Common myeloid progenitor, CD34-positive (primary cell): ENCODE data around the gene ADAMTS17.
A peak's percentile ranks its signal among the peaks of the same experiment; 100 is the strongest.

Source experiments
- CTCF ChIA-PET: fragments of 350-600 bp; sonication (Branson Sonifier 250); formaldehyde crosslinking; loops from one replicate; lab custom pipeline; 2021; ENCODE audit warnings: antibody characterized with exemption; lab: Charles Lee
- POLR2A ChIA-PET: fragments of 350-600 bp; sonication (Branson Sonifier 250); formaldehyde crosslinking; loops from one replicate; lab custom pipeline; 2021; ENCODE audit warnings: antibody characterized with exemption; lab: Charles Lee
- DNase-seq, 3 donors: peaks; one replicate each; pipeline versions ENCODE4 v3.0.0 to v3.0.0-alpha.2; 2013
- H3K27ac ChIP-seq, 2 experiments: 1 replicate in 1 of 2; 2 replicates in 1 of 2; pipeline ENCODE4 v1.7.0; 2013; ENCODE audit warnings: inconsistent platforms in 2 of 2, low read length in 2 of 2, mild to moderate bottlenecking in 2 of 2, low read depth in 1 of 2, moderate library complexity in 1 of 2; ENCODE audit not compliant: severe bottlenecking in 2 of 2, insufficient read depth in 1 of 2, poor library complexity in 1 of 2
- H3K27me3 ChIP-seq, 5 experiments: replicated peaks in 2 of 5; 1 replicate in 3 of 5; 2 replicates in 2 of 5; pipeline versions ENCODE4 v1.6.1 to v1.7.0; 2013; ENCODE audit warnings: low read length in 4 of 5, mild to moderate bottlenecking in 2 of 5, moderate library complexity in 2 of 5, inconsistent platforms in 1 of 5; ENCODE audit not compliant: insufficient read depth in 5 of 5, control insufficient read depth in 4 of 5
- H3K36me3 ChIP-seq, 4 experiments: 1 replicate in 2 of 4; 2 replicates in 2 of 4; pipeline versions ENCODE4 v1.6.1 to v1.7.0; 2013; ENCODE audit warnings: low read length in 3 of 4, control low read depth in 1 of 4, mild to moderate bottlenecking in 1 of 4; ENCODE audit not compliant: control insufficient read depth in 4 of 4, insufficient read depth in 4 of 4
- H3K4me1 ChIP-seq, 4 experiments: 1 replicate in 3 of 4; 2 replicates in 1 of 4; pipeline versions ENCODE4 v1.6.1 to v1.7.1; 2013; ENCODE audit warnings: low read length in 3 of 4, mild to moderate bottlenecking in 3 of 4, control low read depth in 1 of 4, inconsistent platforms in 1 of 4, moderate library complexity in 1 of 4; ENCODE audit not compliant: control insufficient read depth in 4 of 4, insufficient read depth in 4 of 4; ENCODE audit errors: control extremely low read depth in 1 of 4
- H3K4me3 ChIP-seq, 7 experiments: 1 replicate in 4 of 7; 2 replicates in 3 of 7; pipeline versions ENCODE4 v1.5.1 to v1.7.0; 2013; ENCODE audit warnings: mild to moderate bottlenecking in 7 of 7, low read length in 6 of 7, moderate library complexity in 6 of 7, inconsistent platforms in 2 of 7, low read depth in 2 of 7, control low read depth in 1 of 7; ENCODE audit not compliant: insufficient read depth in 4 of 7, control insufficient read depth in 1 of 7; ENCODE audit errors: extremely low read depth in 1 of 7
- H3K9me3 ChIP-seq, 5 experiments: 1 replicate in 4 of 5; 2 replicates in 1 of 5; pipeline versions ENCODE4 v1.6.1 to v1.7.1; 2013; ENCODE audit warnings: low read length in 4 of 5, mild to moderate bottlenecking in 2 of 5, inconsistent platforms in 1 of 5, low read depth in 1 of 5, moderate library complexity in 1 of 5; ENCODE audit not compliant: control insufficient read depth in 4 of 5, insufficient read depth in 2 of 5; ENCODE audit errors: control extremely low read depth in 1 of 5
- WGBS: methylation state at CpG from one replicate; pipeline ENCODE4 v1.1.5; 2013; ENCODE audit not compliant: insufficient coverage; 5-methylcytosine and 5-hydroxymethylcytosine counted together

Gene ADAMTS17

DNA sequence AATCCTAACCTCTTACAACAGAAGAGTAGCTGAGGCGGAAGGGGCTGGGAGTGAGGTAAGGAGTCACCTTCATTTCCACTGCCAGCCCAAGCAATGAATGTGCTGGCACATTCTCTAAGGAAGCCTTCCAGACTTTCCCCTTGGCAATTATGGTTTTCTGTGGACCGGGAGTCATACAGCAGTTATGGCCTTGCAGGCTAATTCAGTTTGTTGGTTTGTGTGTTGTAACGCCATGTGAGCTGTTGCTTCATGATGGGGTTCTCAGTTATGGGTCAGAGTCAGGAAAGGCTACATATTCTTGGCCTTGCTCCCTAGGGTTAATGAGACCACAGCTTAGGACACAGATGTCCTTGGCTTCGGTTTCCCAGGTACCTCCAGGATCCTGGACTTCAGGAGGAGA, 137.0 kb downstream of the ADAMTS17 start:
- H3K36me3 ChIP-seq = no peaks in the 10 kb centered on the region
- H3K27ac ChIP-seq = no peak overlapping the region
- H3K9me3 ChIP-seq = peaks cover 0 to 7% (median 1%) of the 10 kb centered on the region in 5 experiments
- no peaks in the 10 kb centered on the region for H3K27me3 ChIP-seq
- CTCF ChIA-PET = no interaction called here
- 100% methylated on average over 4 of the region's 4 CpGs for WGBS
- DNase-seq = no peak
- H3K4me3 ChIP-seq = no peak overlapping the region
- POLR2A ChIA-PET = no interaction called here
- H3K4me1 ChIP-seq = peaks cover 0 to 18% (median 3%) of the 10 kb centered on the region in 4 experiments

DNA sequence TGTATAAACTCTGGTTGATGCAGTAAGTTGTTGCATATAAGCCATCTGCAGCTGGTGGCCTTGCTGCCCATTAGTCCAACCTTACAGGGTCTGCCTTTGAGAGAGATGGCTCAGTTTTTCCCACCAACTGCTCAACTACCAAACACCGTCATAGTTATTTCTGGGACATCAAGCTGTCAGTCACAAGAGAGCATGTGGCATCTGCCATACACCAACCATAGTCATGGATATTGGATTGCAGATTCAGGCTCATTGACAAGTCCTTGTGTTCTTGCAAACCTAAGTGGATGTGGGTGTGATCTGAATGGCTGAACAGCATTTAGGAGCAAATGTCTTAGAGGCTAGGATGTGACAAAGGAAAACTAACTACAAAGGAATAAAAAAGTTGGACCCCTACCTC, 137.6 kb downstream of the ADAMTS17 start:
- no peak overlapping the region for H3K4me3 ChIP-seq
- WGBS = no CpG with 5 or more reads among the region's 1 CpG
- CTCF ChIA-PET = no interaction called here
- peaks cover 0 to 18% (median 3%) of the 10 kb centered on the region in 4 experiments for H3K4me1 ChIP-seq
- DNase-seq = no peak
- H3K27ac ChIP-seq = no peak overlapping the region
- POLR2A ChIA-PET = no interaction called here
- peaks cover 0 to 1% (median 0%) of the 10 kb centered on the region in 5 experiments for H3K27me3 ChIP-seq
- peaks cover 0 to 7% (median 1%) of the 10 kb centered on the region in 5 experiments for H3K9me3 ChIP-seq
- H3K36me3 ChIP-seq = no peaks in the 10 kb centered on the region

- H3K9me3 ChIP-seq = peaks cover 0 to 7% (median 1%) of the 10 kb centered on the region in 5 experiments
- 68% methylated on average over 4 of the region's 5 CpGs for WGBS
- no peak for DNase-seq
- H3K27ac ChIP-seq = no peak overlapping the region
- POLR2A ChIA-PET = no interaction called here
- no peaks in the 10 kb centered on the region for H3K36me3 ChIP-seq
- CTCF ChIA-PET = no interaction called here
- H3K27me3 ChIP-seq = peaks cover 0 to 2% (median 0%) of the 10 kb centered on the region in 5 experiments
- H3K4me1 ChIP-seq = peaks cover 0 to 18% (median 3%) of the 10 kb centered on the region in 4 experiments
- H3K4me3 ChIP-seq = no peak overlapping the region
Observed at GRCh38 chr15:100202309-100202960, 139.3 kb downstream of the ADAMTS17 start.

- Histone ChIP-seq H3K27me3 (peaks cover 0 to 2% (median 0%) of the 10 kb centered on the region in 5 experiments), H3K4me1 (peaks cover 0 to 18% (median 3%) of the 10 kb centered on the region in 4 experiments), H3K9me3 (peaks cover 0 to 7% (median 1%) of the 10 kb centered on the region in 5 experiments), H3K27ac (no peak overlapping the region), H3K36me3 (no peaks in the 10 kb centered on the region), H3K4me3 (no peak overlapping the region)
- peak in 2 of 3 donors; percentile 7 to 17 for DNase-seq
- ChIA-PET POLR2A (interaction anchor here (0.6 kb wide), 1 partner anchor 24 kb away, joined by 7 read pairs; no protein-coding TSS in a partner anchor), CTCF (no interaction called here)
- 70% methylated on average over 6 of the region's 18 CpGs for WGBS
Observed at GRCh38 chr15:100201376-100202280, 140.1 kb downstream of the ADAMTS17 start.

DNA sequence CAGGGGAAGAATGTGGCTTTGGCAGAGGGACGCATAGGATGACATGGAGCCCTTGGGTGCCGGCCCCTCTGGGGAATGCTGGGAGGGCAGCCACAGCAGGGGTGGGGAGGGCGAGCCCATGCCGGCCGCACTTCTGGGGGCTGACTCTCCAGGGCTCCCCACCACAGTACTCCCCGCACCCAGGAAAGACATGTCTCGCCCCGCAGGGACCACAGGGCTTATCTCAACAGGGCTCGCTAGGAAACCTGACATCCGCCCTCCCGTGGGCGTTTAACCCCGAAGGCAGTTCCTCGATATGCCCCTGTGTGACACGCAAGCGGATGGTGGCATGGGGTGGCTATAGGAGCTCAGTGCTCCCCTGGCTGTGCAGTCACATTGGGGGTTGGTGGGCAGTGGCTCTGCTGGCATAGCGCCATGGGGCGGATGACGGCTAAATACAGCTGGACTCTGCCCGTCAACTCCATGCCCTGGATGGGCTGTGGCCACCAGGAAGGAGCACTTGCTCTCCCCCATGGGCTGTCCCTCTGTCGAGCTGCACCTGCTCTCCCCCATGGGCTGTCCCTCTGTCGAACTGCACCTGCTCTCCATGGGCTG, 141.4 kb downstream of the ADAMTS17 start:
- Histone ChIP-seq H3K9me3 (peaks cover 0 to 7% (median 1%) of the 10 kb centered on the region in 5 experiments), H3K36me3 (no peaks in the 10 kb centered on the region), H3K27ac (no peak overlapping the region), H3K4me1 (peaks cover 0 to 18% (median 3%) of the 10 kb centered on the region in 4 experiments), H3K4me3 (no peak overlapping the region), H3K27me3 (peaks cover 0 to 6% (median 0%) of the 10 kb centered on the region in 5 experiments)
- CTCF ChIA-PET = no interaction called here
- POLR2A ChIA-PET = interaction anchor here (0.6 kb wide), 1 partner anchor 25 kb away, joined by 7 read pairs; no protein-coding TSS in a partner anchor
- WGBS = 98% methylated on average over 21 of the region's 22 CpGs
- no peak for DNase-seq

- POLR2A ChIA-PET = no interaction called here
- CTCF ChIA-PET = no interaction called here
- Histone ChIP-seq H3K36me3 (no peaks in the 10 kb centered on the region), H3K27me3 (peaks cover 0 to 6% (median 0%) of the 10 kb centered on the region in 5 experiments), H3K4me3 (no peak overlapping the region), H3K4me1 (peaks cover 0 to 18% (median 3%) of the 10 kb centered on the region in 4 experiments), H3K9me3 (peaks cover 0 to 5% (median 1%) of the 10 kb centered on the region in 5 experiments), H3K27ac (no peak overlapping the region)
- DNase-seq = no peak
- 93% methylated on average over 16 of the region's 21 CpGs for WGBS
Observed at GRCh38 chr15:100199711-100200286, 142.0 kb downstream of the ADAMTS17 start.
